BE2C (cell line): Measurements from ENCODE around the gene IGFBP6.

Source experiments
- DNase-seq: peaks from one replicate; pipeline ENCODE4 v3.0.0-alpha.2; 2020
- H3K27me3 ChIP-seq: fragments of 250-450 bp; sonication (Bioruptor Pico); 2 replicates; pipeline ENCODE4 v1.5.1; 2020; ENCODE audit warnings: mild to moderate bottlenecking
- H3K36me3 ChIP-seq: fragments of 250-450 bp; sonication (Bioruptor Pico); 2 replicates; pipeline ENCODE4 v1.5.1; 2020; ENCODE audit warnings: mild to moderate bottlenecking
- H3K4me1 ChIP-seq: fragments of 250-450 bp; sonication (Bioruptor Pico); 2 replicates; pipeline ENCODE4 v1.5.1; 2020
- H3K4me3 ChIP-seq: 2 replicates; pipeline ENCODE4 v1.5.1; 2011; ENCODE audit warnings: low read depth, low read length
- H3K9me3 ChIP-seq: fragments of 250-450 bp; sonication (Bioruptor Pico); 2 replicates; pipeline ENCODE4 v1.5.1; 2020
- CTCF ChIP-seq: IDR thresholded peaks from 2 replicates; pipeline ENCODE4 v1.5.1; 2012; ENCODE audit warnings: mild to moderate bottlenecking, low read depth, low read length

Gene IGFBP6

GRCh38 chr12:53078425-53079225 is 18.8 kb upstream of the IGFBP6 start:
- TF ChIP-seq CTCF, result no peak
- Histone ChIP-seq H3K27me3 (no peaks in the 10 kb centered on the region), H3K4me1 (no peaks in the 10 kb centered on the region; the same call in 1 of the 2 replicates), H3K4me3 (peak overlapping the region; percentile 82), H3K9me3 (no peaks in the 10 kb centered on the region), H3K36me3 (no peaks in the 10 kb centered on the region; the same call in none of the 2 replicates)
- no peak for DNase-seq

DNA sequence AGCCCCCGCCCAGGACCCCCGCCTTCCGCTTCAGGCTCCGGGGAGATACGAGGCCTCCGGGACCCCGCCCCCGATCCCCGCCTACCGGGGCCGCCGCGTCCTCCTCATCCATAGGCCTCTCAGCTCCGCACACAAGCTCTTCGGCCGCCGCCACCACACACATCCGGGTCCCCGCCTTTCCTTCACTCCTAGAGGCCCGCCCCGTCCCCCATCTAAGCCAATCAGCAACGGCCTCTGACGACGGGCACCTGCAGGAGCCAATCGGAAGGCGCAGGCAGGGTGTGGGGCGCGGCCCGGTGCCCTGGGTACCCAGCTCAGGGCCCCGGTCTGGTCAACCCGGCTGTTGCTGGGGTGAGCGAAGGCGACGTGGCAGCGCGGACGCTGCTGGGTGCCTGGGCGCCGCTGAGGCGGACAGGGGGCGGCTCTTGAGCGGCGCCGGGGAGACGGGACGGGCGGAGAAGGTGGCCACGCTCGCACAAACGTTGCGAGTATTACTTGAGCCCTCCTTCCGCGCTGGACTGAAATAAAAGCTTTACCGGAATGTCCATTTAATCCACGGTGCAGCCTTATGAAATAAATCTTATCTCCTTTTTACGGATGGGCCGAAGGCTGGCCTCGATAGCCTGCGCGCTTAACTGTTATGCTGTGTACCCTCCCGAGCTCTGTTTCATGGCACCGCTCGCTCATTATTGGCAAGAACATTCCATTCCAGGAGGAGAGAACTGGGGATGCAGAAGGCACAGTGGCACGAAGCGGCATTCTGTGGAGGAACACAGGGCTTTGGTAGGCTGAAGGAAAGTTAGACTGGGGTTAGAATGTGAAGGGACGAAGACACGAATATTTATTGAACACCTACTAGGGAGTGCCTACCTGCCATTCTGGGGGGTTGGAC is 18.0 kb upstream of the IGFBP6 start, which contains the start of gene SPRYD3:
Gene SPRYD3, minus strand, starts transcription at position 165 of the 892 bp plus-strand sequence. Its CDS starts 57 bp downstream, at position 108.
- Histone ChIP-seq H3K36me3 (no peaks in the 10 kb centered on the region; the same call in none of the 2 replicates), H3K4me3 (peak within 1 kb of the TSS; percentile 82), H3K27me3 (no peaks in the 10 kb centered on the region), H3K9me3 (no peaks in the 10 kb centered on the region), H3K4me1 (no peaks in the 10 kb centered on the region; the same call in 1 of the 2 replicates)
- no peak for TF ChIP-seq CTCF
- peak; percentile 97 for DNase-seq

DNA sequence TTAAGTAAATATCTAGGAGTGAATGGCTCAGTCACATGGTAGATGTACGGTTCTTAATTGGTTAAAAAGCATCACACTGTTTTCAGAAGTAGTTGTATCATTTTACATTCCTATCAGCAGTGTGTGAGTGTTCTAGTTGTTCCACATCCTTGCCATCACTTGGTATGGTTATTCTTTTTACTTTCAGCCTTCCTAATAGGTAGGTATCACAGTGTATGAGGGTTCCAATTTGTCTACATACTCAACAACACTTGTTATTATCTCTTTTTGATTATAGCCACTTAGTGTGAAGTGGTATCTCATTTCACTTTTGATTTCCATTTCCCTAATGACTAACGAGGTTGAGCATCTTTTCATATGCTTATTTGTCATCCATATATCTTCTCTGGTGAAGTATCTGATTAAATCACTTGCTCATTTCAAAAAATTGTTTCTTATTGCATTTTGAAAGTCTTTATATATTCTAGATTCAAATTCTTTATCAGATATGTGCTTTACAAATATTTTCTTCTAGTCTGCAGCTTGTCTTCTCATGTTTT is 14.8 kb upstream of the IGFBP6 start:
- no peaks in the 10 kb centered on the region; the same call in 1 of the 2 replicates for H3K4me1 ChIP-seq
- H3K9me3 ChIP-seq, result no peaks in the 10 kb centered on the region
- no peak for DNase-seq
- no peak overlapping the region for H3K4me3 ChIP-seq
- no peak for TF ChIP-seq CTCF
- no peaks in the 10 kb centered on the region for H3K36me3 ChIP-seq
- H3K27me3 ChIP-seq, result peaks cover 4% of the 10 kb centered on the region; the same call in 1 of the 2 replicates

DNA sequence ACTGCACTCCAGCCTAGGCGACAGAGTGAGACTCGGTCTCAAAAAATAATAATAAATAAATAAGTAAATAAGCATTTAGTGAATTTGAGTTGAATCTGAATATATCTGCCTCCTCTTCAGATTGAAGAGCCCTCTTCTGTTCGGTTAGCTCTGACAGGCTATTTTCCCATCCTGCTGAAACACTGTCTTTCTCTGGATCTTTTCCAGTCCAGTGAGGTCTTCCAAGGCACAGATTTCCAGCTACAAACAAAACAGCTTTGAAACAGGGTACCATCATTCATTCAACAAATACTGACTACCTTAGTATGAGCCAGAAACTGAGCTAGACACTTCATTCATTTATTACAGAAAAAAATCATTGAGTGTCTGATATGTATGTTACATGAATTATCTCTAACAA is 11.1 kb upstream of the IGFBP6 start:
- DNase-seq, result no peak
- TF ChIP-seq CTCF, result no peak
- H3K9me3 ChIP-seq, result no peaks in the 10 kb centered on the region
- peaks cover 4% of the 10 kb centered on the region; the same call in 1 of the 2 replicates for H3K27me3 ChIP-seq
- H3K4me3 ChIP-seq, result no peak overlapping the region
- no peaks in the 10 kb centered on the region for H3K4me1 ChIP-seq
- H3K36me3 ChIP-seq, result no peaks in the 10 kb centered on the region

- no peak for DNase-seq
These were observed 7.4 kb upstream of the IGFBP6 start for GRCh38 chr12:53090105-53090504.

More at GRCh38 chr12:53090105-53090504, 7.4 kb upstream of the IGFBP6 start:
- TF ChIP-seq CTCF, result no peak
- H3K4me3 ChIP-seq, result no peak overlapping the region
- no peaks in the 10 kb centered on the region for H3K36me3 ChIP-seq
- H3K4me1 ChIP-seq, result no peaks in the 10 kb centered on the region
- no peaks in the 10 kb centered on the region for H3K9me3 ChIP-seq
- peaks cover 4% of the 10 kb centered on the region; the same call in 1 of the 2 replicates for H3K27me3 ChIP-seq
